OCI-LY1 (cell line): Measurements from ENCODE around the gene SORBS1.

Experiments used
- H2AFZ ChIP-seq: fragments of 200-600 bp; sonication (generic), shearing (Covaris generic); 2 replicates; pipeline ENCODE4 v1.6.0; 2014; ENCODE audit warnings: antibody characterized with exemption, mild to moderate bottlenecking, low read length
- H3F3A ChIP-seq: fragments of 200-600 bp; sonication (generic), shearing (Covaris generic); 2 replicates; pipeline ENCODE4 v1.6.0; 2014; ENCODE audit warnings: mild to moderate bottlenecking, antibody characterized with exemption, low read length, moderate library complexity; ENCODE audit not compliant: insufficient read depth
- H3K27ac ChIP-seq: fragments of 200-600 bp; sonication (generic); 2 replicates; pipeline ENCODE4 v1.5.1; 2014; ENCODE audit warnings: low read length, mixed run types, mild to moderate bottlenecking, low read depth; ENCODE audit not compliant: poor library complexity, severe bottlenecking
- H3K27me3 ChIP-seq: fragments of 200-600 bp; sonication (generic); 2 replicates; pipeline ENCODE4 v1.6.0; 2014; ENCODE audit warnings: antibody characterized with exemption, mild to moderate bottlenecking, low read length, moderate library complexity; ENCODE audit not compliant: insufficient read depth
- H3K36me3 ChIP-seq: fragments of 200-600 bp; sonication (generic); 2 replicates; pipeline ENCODE4 v1.6.1; 2014; ENCODE audit warnings: mild to moderate bottlenecking, antibody characterized with exemption, low read length, moderate library complexity, mixed read lengths; ENCODE audit not compliant: insufficient read depth
- H3K4me1 ChIP-seq: fragments of 200-600 bp; sonication (generic); 2 replicates; pipeline ENCODE4 v1.5.1; 2014; ENCODE audit warnings: mild to moderate bottlenecking, low read length, moderate library complexity; ENCODE audit not compliant: insufficient read depth, severe bottlenecking
- H3K4me2 ChIP-seq: fragments of 200-600 bp; sonication (generic), shearing (Covaris generic); 2 replicates; pipeline ENCODE4 v1.6.1; 2014; ENCODE audit warnings: low read length
- H3K4me3 ChIP-seq: fragments of 200-600 bp; sonication (generic); 2 replicates; pipeline ENCODE4 v1.5.1; 2014; ENCODE audit warnings: low read length, low read depth, mild to moderate bottlenecking, mixed read lengths; ENCODE audit not compliant: poor library complexity, severe bottlenecking
- H3K79me2 ChIP-seq: fragments of 200-600 bp; shearing (Covaris generic); 2 replicates; pipeline ENCODE4 v1.6.1; 2016; ENCODE audit warnings: mixed run types, low read length, mixed read lengths; ENCODE audit not compliant: insufficient read depth
- H3K9ac ChIP-seq: fragments of 200-600 bp; sonication (generic), shearing (Covaris generic); 2 replicates; pipeline ENCODE4 v1.6.1; 2014; ENCODE audit warnings: mild to moderate bottlenecking, low read length, mixed read lengths
- H3K9me2 ChIP-seq: fragments of 200-600 bp; sonication (generic), shearing (Covaris generic); 2 replicates; pipeline ENCODE4 v1.6.1; 2014; ENCODE audit warnings: low read depth, mild to moderate bottlenecking, low read length, mixed read lengths
- H3K9me3 ChIP-seq: fragments of 200-600 bp; shearing (Covaris generic); 2 replicates; pipeline ENCODE4 v1.6.1; 2014; ENCODE audit warnings: low read length, mixed read lengths
- H4K20me1 ChIP-seq: fragments of 200-600 bp; sonication (generic), shearing (Covaris generic); 2 replicates; pipeline ENCODE4 v1.6.0; 2016; ENCODE audit warnings: mild to moderate bottlenecking, low read length; ENCODE audit not compliant: insufficient read depth
- CTCF ChIP-seq: fragments of 200-600 bp; sonication (generic), shearing (Covaris generic); IDR thresholded peaks from 2 replicates; pipeline ENCODE4 v1.5.1; 2017; ENCODE audit warnings: mild to moderate bottlenecking, antibody characterized with exemption, low read length, moderate library complexity, mixed read lengths
- EZH2 ChIP-seq: fragments of 200-600 bp; sonication (generic), shearing (Covaris generic); IDR thresholded peaks from 2 replicates; pipeline ENCODE4 v1.8.0; 2017; ENCODE audit warnings: borderline replicate concordance, mixed run types, mild to moderate bottlenecking, antibody characterized with exemption, low read length, moderate library complexity, mixed read lengths

SORBS1 gene

GRCh38 chr10:95300022-95300539 lies 261.1 kb downstream of the SORBS1 start:
- TF ChIP-seq CTCF = no peak
- no peak for TF ChIP-seq EZH2
- no peaks in the 10 kb centered on the region for H3K9me2 ChIP-seq
- no peak overlapping the region for H3K4me3 ChIP-seq

DNA sequence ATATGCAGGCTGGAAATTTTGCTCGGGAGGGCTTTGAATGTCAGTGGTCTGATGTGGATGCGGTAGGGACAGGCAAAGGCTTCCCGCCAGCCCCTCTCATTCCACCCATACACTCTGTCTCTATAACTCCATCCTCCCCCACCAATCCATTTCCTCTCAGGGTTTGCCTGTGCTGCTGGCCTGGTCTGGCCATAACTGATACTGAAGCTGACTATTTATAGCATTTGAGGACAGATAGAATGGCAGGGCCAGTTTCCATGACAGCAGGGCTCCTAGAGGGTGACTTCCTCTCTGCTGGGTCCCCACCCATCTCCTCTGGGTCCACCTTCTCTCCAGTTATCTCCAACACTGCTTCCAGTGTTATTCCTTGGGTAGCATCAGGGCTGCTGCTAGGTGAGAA lies 263.8 kb downstream of the SORBS1 start:
- Histone ChIP-seq H3F3A (0 out of 2 replicates have a peak, but pooled peaks cover 4% of the 10 kb centered on the region), H3K79me2 (no peaks in the 10 kb centered on the region), H4K20me1 (no peaks in the 10 kb centered on the region), H3K4me1 (peaks cover 46% of the 10 kb centered on the region), H3K9me2 (no peaks in the 10 kb centered on the region), H3K4me2 (no peak overlapping the region), H3K27ac (no peak overlapping the region), H3K4me3 (no peak overlapping the region), H3K9me3 (no peaks in the 10 kb centered on the region), H3K36me3 (no peaks in the 10 kb centered on the region), H3K27me3 (no peaks in the 10 kb centered on the region), H2AFZ (no peak overlapping the region), H3K9ac (no peak overlapping the region)
- no peak for TF ChIP-seq CTCF
- TF ChIP-seq EZH2 = no peak

More at GRCh38 chr10:95300022-95300539, 261.1 kb downstream of the SORBS1 start:
- Histone ChIP-seq H3F3A (no peaks in the 10 kb centered on the region), H4K20me1 (no peaks in the 10 kb centered on the region), H3K36me3 (no peaks in the 10 kb centered on the region), H2AFZ (no peak overlapping the region), H3K27ac (no peak overlapping the region), H3K27me3 (no peaks in the 10 kb centered on the region), H3K9me3 (no peaks in the 10 kb centered on the region), H3K9ac (no peak overlapping the region), H3K79me2 (no peaks in the 10 kb centered on the region), H3K4me1 (peaks cover 19% of the 10 kb centered on the region), H3K4me2 (no peak overlapping the region)

GRCh38 chr10:95296764-95297163 lies 264.4 kb downstream of the SORBS1 start:
- Histone ChIP-seq H3K27me3 (no peaks in the 10 kb centered on the region), H3K9me3 (no peaks in the 10 kb centered on the region), H4K20me1 (no peaks in the 10 kb centered on the region), H3K9ac (no peak overlapping the region), H3K4me1 (peaks cover 49% of the 10 kb centered on the region), H3K27ac (no peak overlapping the region), H2AFZ (no peak overlapping the region), H3F3A (0 out of 2 replicates have a peak, but pooled peaks cover 4% of the 10 kb centered on the region), H3K9me2 (no peaks in the 10 kb centered on the region), H3K36me3 (no peaks in the 10 kb centered on the region), H3K4me2 (no peak overlapping the region), H3K4me3 (no peak overlapping the region), H3K79me2 (no peaks in the 10 kb centered on the region)
- no peak for TF ChIP-seq EZH2
- TF ChIP-seq CTCF = no peak
